Suppressor macrophage (primary cell): ENCODE measurements around the gene EYA3.

Experiments
- DNase-seq, 4 experiments: peaks; one replicate each; pipeline ENCODE4 v3.0.0-alpha.2; 2020 to 2022

Gene EYA3

GRCh38 chr1:27967106-27967883, 121.1 kb downstream of the EYA3 start:
- no peak for DNase-seq

- no peak for DNase-seq
Measured at GRCh38 chr1:27966402-27967105, 121.9 kb downstream of the EYA3 start.

- DNase-seq, result no peak
Measured at GRCh38 chr1:27963393-27963792, 125.0 kb downstream of the EYA3 start.

- DNase-seq, result no peak
Measured at GRCh38 chr1:27961646-27962221, 126.7 kb downstream of the EYA3 start.

GRCh38 chr1:27960762-27961645, 127.4 kb downstream of the EYA3 start:
- no peak for DNase-seq

- DNase-seq, result peak; percentile 84 to 95 (median 92)
Measured at GRCh38 chr1:27959792-27960603, 128.4 kb downstream of the EYA3 start, which contains the start of gene XKR8. XKR8 (plus strand) TSS chr1:27959973; CDS start chr1:27960070, 97 bp downstream.

- DNase-seq, result no peak
Measured at GRCh38 chr1:27958513-27958912, 129.9 kb downstream of the EYA3 start.

GRCh38 chr1:27957655-27958054, 130.8 kb downstream of the EYA3 start:
- no peak for DNase-seq

GRCh38 chr1:27956761-27957160, 131.6 kb downstream of the EYA3 start:
- DNase-seq, result no peak

- no peak for DNase-seq
Measured at GRCh38 chr1:27955076-27955475, 133.3 kb downstream of the EYA3 start.

- no peak for DNase-seq
Measured at GRCh38 chr1:27954186-27954585, 134.2 kb downstream of the EYA3 start.

- no peak for DNase-seq
Measured at GRCh38 chr1:27952147-27952546, 136.3 kb downstream of the EYA3 start.

- DNase-seq, result no peak
Measured at GRCh38 chr1:27951396-27951795, 137.0 kb downstream of the EYA3 start.

- DNase-seq, result no peak
Measured at GRCh38 chr1:27949027-27949426, 139.4 kb downstream of the EYA3 start.

GRCh38 chr1:27945020-27945419, 143.4 kb downstream of the EYA3 start:
- no peak for DNase-seq

- DNase-seq, result peak in 1 of 4 experiments; percentile 31
Measured at GRCh38 chr1:27941671-27942540, 146.5 kb downstream of the EYA3 start.

GRCh38 chr1:27940870-27941560, 147.4 kb downstream of the EYA3 start:
- no peak for DNase-seq

- peak; percentile 74 to 88 (median 80) for DNase-seq
Measured at GRCh38 chr1:27940297-27940696, 148.1 kb downstream of the EYA3 start.

GRCh38 chr1:27938488-27938887, 149.9 kb downstream of the EYA3 start:
- DNase-seq, result no peak

GRCh38 chr1:27937524-27937836, 150.9 kb downstream of the EYA3 start:
- no peak for DNase-seq
